ENCODE measurements around the gene TMEM132D.

DNA sequence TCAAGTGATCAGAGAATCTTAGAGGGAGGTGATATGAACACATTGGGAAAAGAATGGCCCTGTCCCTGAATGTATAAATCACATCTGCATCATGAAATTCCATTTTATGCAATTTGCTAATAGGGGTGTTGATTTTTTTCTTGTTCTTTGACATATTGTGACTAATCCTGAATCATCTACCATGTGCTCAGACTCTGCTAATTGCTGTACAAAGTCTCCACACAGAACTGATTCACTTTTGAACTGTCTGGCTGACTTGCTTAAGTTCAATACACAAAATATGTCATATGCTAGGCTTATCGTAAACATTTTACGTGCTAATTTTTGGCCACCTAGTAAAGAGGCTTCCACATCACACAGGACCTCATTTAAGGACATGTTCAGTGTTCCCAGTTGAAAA is 2.6 kb downstream of the TMEM132D start:
- TF ChIP-seq, protein P1, sequence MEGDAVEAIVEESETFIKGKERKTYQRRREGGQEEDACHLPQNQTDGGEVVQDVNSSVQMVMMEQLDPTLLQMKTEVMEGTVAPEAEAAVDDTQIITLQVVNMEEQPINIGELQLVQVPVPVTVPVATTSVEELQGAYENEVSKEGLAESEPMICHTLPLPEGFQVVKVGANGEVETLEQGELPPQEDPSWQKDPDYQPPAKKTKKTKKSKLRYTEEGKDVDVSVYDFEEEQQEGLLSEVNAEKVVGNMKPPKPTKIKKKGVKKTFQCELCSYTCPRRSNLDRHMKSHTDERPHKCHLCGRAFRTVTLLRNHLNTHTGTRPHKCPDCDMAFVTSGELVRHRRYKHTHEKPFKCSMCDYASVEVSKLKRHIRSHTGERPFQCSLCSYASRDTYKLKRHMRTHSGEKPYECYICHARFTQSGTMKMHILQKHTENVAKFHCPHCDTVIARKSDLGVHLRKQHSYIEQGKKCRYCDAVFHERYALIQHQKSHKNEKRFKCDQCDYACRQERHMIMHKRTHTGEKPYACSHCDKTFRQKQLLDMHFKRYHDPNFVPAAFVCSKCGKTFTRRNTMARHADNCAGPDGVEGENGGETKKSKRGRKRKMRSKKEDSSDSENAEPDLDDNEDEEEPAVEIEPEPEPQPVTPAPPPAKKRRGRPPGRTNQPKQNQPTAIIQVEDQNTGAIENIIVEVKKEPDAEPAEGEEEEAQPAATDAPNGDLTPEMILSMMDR (IDR thresholded peaks at IDR 0.05; ENCODE audit: insufficient read depth, low read depth, low read length), result no peak
- TF ChIP-seq EZH2 (IDR thresholded peaks at IDR 0.05; ENCODE audit: insufficient read depth, low read length), result no peak

Measured in astrocyte (in vitro differentiated cells and primary cell).